GM18505 (cell line): Measurements from ENCODE around the gene BBS1.
"Not testable (repeated sequence)": the region's sequence is repeated elsewhere in the genome, so short reads cannot be mapped to it uniquely, and the experiment has no call there.

Source experiments
- ATAC-seq: cut with Tn5 transposase; IDR thresholded peaks from one replicate; pipeline ENCODE4 v1.9.1; 2021; ENCODE audit not compliant: unreplicated experiment
- POLR2A ChIP-seq: IDR thresholded peaks from 4 replicates; pipeline ENCODE4 v1.6.1; 2011; ENCODE audit warnings: borderline replicate concordance; ENCODE audit not compliant: insufficient read depth, insufficient read length; ENCODE audit errors: extremely low read depth

BBS1 gene

GRCh38 chr11:66510271-66510989, at the start of gene BBS1:
Gene BBS1, plus strand, starts transcription at chr11:66510635. Its CDS starts 25 bp downstream, at chr11:66510660.
- TF ChIP-seq POLR2A, result peak; percentile 57
- peak; percentile 82 for ATAC-seq

GRCh38 chr11:66462010-66462409, 48.4 kb upstream of the BBS1 start:
- no peak for TF ChIP-seq POLR2A
- ATAC-seq, result no peak

- TF ChIP-seq POLR2A, result no peak
- no peak for ATAC-seq
Observed at GRCh38 chr11:66462911-66463310, 47.5 kb upstream of the BBS1 start.

- not testable (repeated sequence) for ATAC-seq
Observed at GRCh38 chr11:66464116-66464515, 46.3 kb upstream of the BBS1 start.

GRCh38 chr11:66464916-66465315, 45.5 kb upstream of the BBS1 start:
- no peak for ATAC-seq
- no peak for TF ChIP-seq POLR2A

- no peak for ATAC-seq
Observed at GRCh38 chr11:66465373-66466224, 44.8 kb upstream of the BBS1 start.

GRCh38 chr11:66466225-66467033, 44.0 kb upstream of the BBS1 start, which contains the start of gene PELI3:
Gene PELI3, plus strand, starts transcription at chr11:66466905. Its CDS starts 1,224 bp downstream, at chr11:66468129.
- ATAC-seq, result peak; percentile 77
- peak; percentile 20 for TF ChIP-seq POLR2A

More at GRCh38 chr11:66465373-66466224, 44.8 kb upstream of the BBS1 start:
- TF ChIP-seq POLR2A, result no peak

GRCh38 chr11:66467034-66467659, 43.3 kb upstream of the BBS1 start:
- ATAC-seq, result peak; percentile 31
- TF ChIP-seq POLR2A, result no peak

- ATAC-seq, result no peak
- no peak for TF ChIP-seq POLR2A
Observed at GRCh38 chr11:66467756-66468155, 42.7 kb upstream of the BBS1 start.

- no peak for TF ChIP-seq POLR2A
- ATAC-seq, result no peak
Observed at GRCh38 chr11:66468691-66469090, 41.7 kb upstream of the BBS1 start.

- ATAC-seq, result no peak
- TF ChIP-seq POLR2A, result no peak
Observed at GRCh38 chr11:66469441-66469840, 41.0 kb upstream of the BBS1 start.

GRCh38 chr11:66470015-66470414, 40.4 kb upstream of the BBS1 start:
- TF ChIP-seq POLR2A, result no peak
- ATAC-seq, result no peak

GRCh38 chr11:66471142-66471541, 39.3 kb upstream of the BBS1 start:
- no peak for TF ChIP-seq POLR2A
- ATAC-seq, result no peak
